Gastroesophageal sphincter (tissue), 3 donors: ENCODE measurements around the gene BARD1.

ENCODE experiments used
- POLR2AphosphoS5 ChIP-seq: sonication (generic); formaldehyde crosslinking; IDR thresholded peaks from one replicate; pipeline ENCODE4 v1.6.1; 2017; ENCODE audit warnings: antibody characterized with exemption
- TF ChIP-seq, protein P1 (sequence below), 4 experiments: fragments of 200-600 bp in 2 of 4; fragments of 450-650 bp in 2 of 4; sonication (generic) in 1 of 4; IDR thresholded peaks; one replicate each; pipeline ENCODE4 v1.5.1; 2017 to 2019; ENCODE audit warnings: antibody characterized with exemption in 4 of 4, mild to moderate bottlenecking in 2 of 4, moderate library complexity in 2 of 4

- TF ChIP-seq, protein P1, sequence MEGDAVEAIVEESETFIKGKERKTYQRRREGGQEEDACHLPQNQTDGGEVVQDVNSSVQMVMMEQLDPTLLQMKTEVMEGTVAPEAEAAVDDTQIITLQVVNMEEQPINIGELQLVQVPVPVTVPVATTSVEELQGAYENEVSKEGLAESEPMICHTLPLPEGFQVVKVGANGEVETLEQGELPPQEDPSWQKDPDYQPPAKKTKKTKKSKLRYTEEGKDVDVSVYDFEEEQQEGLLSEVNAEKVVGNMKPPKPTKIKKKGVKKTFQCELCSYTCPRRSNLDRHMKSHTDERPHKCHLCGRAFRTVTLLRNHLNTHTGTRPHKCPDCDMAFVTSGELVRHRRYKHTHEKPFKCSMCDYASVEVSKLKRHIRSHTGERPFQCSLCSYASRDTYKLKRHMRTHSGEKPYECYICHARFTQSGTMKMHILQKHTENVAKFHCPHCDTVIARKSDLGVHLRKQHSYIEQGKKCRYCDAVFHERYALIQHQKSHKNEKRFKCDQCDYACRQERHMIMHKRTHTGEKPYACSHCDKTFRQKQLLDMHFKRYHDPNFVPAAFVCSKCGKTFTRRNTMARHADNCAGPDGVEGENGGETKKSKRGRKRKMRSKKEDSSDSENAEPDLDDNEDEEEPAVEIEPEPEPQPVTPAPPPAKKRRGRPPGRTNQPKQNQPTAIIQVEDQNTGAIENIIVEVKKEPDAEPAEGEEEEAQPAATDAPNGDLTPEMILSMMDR (IDR thresholded peaks at IDR 0.05): no peak
- no peak for TF ChIP-seq POLR2AphosphoS5
Measured at GRCh38 chr2:214801068-214801467, 8.4 kb downstream of the BARD1 start.
